PC-3 (cell line): ENCODE results near the gene ARV1. TPM values are rescaled to one million over a fixed set of nuclear protein-coding genes. Genes with fewer than 3 reads are reported as not detected.

Experiments
- ATAC-seq: fragments of 200-7000 bp; cut with Tn5 transposase; 2 replicates; pipeline ENCODE4 v1.9.1; 2020; ENCODE audit warnings: mild to moderate bottlenecking, moderate library complexity
- BruUV-seq: library from RNA; stranded (reverse); fragments of 400-500 nt; replicated peaks from 2 replicates; lab custom pipeline; 2021; lab: Mats Ljungman, UMichigan
- CTCF ChIA-PET: fragments of 300-600 bp; sonication (Branson Sonifier 250); formaldehyde crosslinking; loops from one replicate; lab custom pipeline; 2022; ENCODE audit warnings: antibody characterized with exemption; lab: Charles Lee
- POLR2A ChIA-PET: fragments of 300-600 bp; sonication (Branson Sonifier 250); formaldehyde crosslinking; loops from one replicate; lab custom pipeline; 2022; ENCODE audit warnings: antibody characterized with exemption; ENCODE audit not compliant: unreplicated experiment; lab: Charles Lee
- DNase-seq: peaks from one replicate; pipeline ENCODE4 v3.0.0-alpha.2; 2015
- H2AFZ ChIP-seq: fragments of 300-600 bp; sonication (generic); 2 replicates; pipeline ENCODE4 v1.6.0; 2016; ENCODE audit warnings: antibody characterized with exemption, low read length
- H3F3A ChIP-seq: fragments of 300-600 bp; sonication (generic); one replicate; pipeline ENCODE4 v1.6.0; 2017; ENCODE audit warnings: antibody characterized with exemption, low read length, control low read depth, mild to moderate bottlenecking; ENCODE audit not compliant: unreplicated experiment
- H3K27ac ChIP-seq: fragments of 300-600 bp; sonication (generic); 2 replicates; pipeline ENCODE4 v1.5.1; 2016; ENCODE audit warnings: mild to moderate bottlenecking, low read length
- H3K27me3 ChIP-seq: fragments of 300-600 bp; sonication (generic); 2 replicates; pipeline ENCODE4 v1.6.1; 2016; ENCODE audit warnings: low read length, mixed read lengths
- H3K36me3 ChIP-seq: fragments of 300-600 bp; sonication (generic); 2 replicates; pipeline ENCODE4 v1.6.1; 2016; ENCODE audit warnings: low read depth, mixed run types, low read length, mixed read lengths
- H3K4me1 ChIP-seq: fragments of 300-600 bp; sonication (generic); 2 replicates; pipeline ENCODE4 v1.5.1; 2016; ENCODE audit warnings: low read length; ENCODE audit not compliant: insufficient read depth
- H3K4me2 ChIP-seq: fragments of 300-600 bp; sonication (generic); 2 replicates; pipeline ENCODE4 v1.6.0; 2016; ENCODE audit warnings: low read length
- H3K4me3 ChIP-seq: fragments of 300-600 bp; sonication (generic); 2 replicates; pipeline ENCODE4 v1.5.1; 2016; ENCODE audit warnings: mild to moderate bottlenecking, low read length, mixed read lengths
- H3K79me2 ChIP-seq: fragments of 300-600 bp; sonication (generic); 2 replicates; pipeline ENCODE4 v1.6.1; 2017; ENCODE audit warnings: low read length, mixed read lengths
- H3K9ac ChIP-seq: fragments of 300-600 bp; sonication (generic); 2 replicates; pipeline ENCODE4 v1.6.0; 2016; ENCODE audit warnings: mild to moderate bottlenecking, low read length
- H3K9me2 ChIP-seq: fragments of 300-600 bp; sonication (generic); replicated peaks from 2 replicates; pipeline ENCODE4 v1.6.1; 2016; ENCODE audit warnings: mixed run types, low read length, mixed read lengths
- H3K9me3 ChIP-seq: fragments of 300-600 bp; sonication (generic); 2 replicates; pipeline ENCODE4 v1.6.1; 2016; ENCODE audit warnings: low read length, mixed read lengths
- H4K20me1 ChIP-seq: fragments of 300-600 bp; sonication (generic); 2 replicates; pipeline ENCODE4 v1.6.1; 2016; ENCODE audit warnings: low read length, mixed read lengths
- EZH2 ChIP-seq: fragments of 300-600 bp; sonication (generic); IDR thresholded peaks from one replicate; pipeline ENCODE4 v1.6.1; 2017; ENCODE audit warnings: antibody characterized with exemption, mild to moderate bottlenecking, low read length; ENCODE audit not compliant: unreplicated experiment
- EZH2phosphoT487 ChIP-seq: fragments of 300-600 bp; sonication (generic); IDR thresholded peaks from 2 replicates; pipeline ENCODE4 v1.6.1; 2018; ENCODE audit warnings: mild to moderate bottlenecking, antibody characterized with exemption, low read length, borderline replicate concordance
- intact Hi-C: fragments of 100-400 bp; cut with micrococcal nuclease; formaldehyde crosslinking; loops from 2 replicates; pipeline ENCODE4 v1.9.0; 2023
- total RNA-seq: library from RNA; depleted of rRNA; stranded (reverse); fragments of >200 nt; gene quantifications from 2 replicates; pipeline ENCODE4 v1.2.3, GENCODE V29; 2014; rRNA removed
- TF ChIP-seq, protein P1 (sequence below): fragments of 300-600 bp; sonication (generic); conservative IDR thresholded peaks from 2 replicates; pipeline ENCODE4 v1.5.1; 2017; ENCODE audit warnings: antibody characterized with exemption, low read depth, mild to moderate bottlenecking, low read length

The ARV1 gene
- total RNA-seq, 1 experiment from 2014 or later = 30.6 TPM

DNA sequence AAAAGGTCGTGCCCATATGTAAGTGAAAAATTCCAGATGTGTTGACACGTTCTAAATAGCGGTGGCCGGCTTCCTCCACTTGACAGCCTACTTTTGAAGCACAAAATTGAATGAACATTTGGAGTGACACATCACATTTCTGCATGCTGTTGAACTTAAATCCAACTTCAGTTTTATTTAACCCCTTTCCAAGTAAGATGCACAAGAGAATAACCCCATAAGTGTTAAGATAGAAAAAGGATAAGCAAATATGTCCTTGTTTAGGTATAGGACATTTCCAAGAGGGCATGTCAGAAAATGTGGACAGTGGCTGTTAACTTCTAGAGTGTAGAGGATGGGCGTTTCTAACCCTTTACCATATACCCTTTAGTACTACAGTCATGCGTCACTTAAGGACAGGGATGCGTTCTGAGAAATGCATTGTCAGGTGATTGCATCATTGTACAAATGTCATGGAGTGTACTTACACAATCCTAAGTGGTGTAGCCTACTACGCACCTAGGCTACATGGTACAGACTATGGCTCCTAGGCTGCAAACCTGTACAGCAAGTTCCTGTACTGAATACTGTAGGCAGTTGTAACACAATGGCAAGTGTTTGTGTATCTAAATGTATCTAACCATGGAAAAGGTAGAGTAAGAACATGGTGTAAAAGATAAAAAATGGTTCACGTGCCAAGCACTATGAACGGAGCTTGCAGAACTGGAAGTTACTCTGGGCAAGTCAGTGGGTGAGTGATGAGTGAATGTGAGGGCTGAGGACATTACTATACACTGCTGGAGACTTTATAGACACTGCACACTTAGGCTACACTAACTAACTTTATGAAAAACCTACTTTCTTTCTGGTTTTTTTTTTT lies 70.5 kb downstream of the ARV1 start:
- no peaks in the 10 kb centered on the region for H3K9me3 ChIP-seq
- H3K27me3 ChIP-seq = peaks cover 20% of the 10 kb centered on the region
- CTCF ChIA-PET = no interaction called here
- no peak overlapping the region for H3K4me3 ChIP-seq
- peaks cover 9% of the 10 kb centered on the region for H3K4me1 ChIP-seq
- DNase-seq (no peak), ATAC-seq (no peak)
- H3K9me2 ChIP-seq = no peaks in the 10 kb centered on the region
- no peak overlapping the region for H3K27ac ChIP-seq
- TF ChIP-seq EZH2phosphoT487 (no peak), EZH2 (no peak)
- TF ChIP-seq, protein P1, sequence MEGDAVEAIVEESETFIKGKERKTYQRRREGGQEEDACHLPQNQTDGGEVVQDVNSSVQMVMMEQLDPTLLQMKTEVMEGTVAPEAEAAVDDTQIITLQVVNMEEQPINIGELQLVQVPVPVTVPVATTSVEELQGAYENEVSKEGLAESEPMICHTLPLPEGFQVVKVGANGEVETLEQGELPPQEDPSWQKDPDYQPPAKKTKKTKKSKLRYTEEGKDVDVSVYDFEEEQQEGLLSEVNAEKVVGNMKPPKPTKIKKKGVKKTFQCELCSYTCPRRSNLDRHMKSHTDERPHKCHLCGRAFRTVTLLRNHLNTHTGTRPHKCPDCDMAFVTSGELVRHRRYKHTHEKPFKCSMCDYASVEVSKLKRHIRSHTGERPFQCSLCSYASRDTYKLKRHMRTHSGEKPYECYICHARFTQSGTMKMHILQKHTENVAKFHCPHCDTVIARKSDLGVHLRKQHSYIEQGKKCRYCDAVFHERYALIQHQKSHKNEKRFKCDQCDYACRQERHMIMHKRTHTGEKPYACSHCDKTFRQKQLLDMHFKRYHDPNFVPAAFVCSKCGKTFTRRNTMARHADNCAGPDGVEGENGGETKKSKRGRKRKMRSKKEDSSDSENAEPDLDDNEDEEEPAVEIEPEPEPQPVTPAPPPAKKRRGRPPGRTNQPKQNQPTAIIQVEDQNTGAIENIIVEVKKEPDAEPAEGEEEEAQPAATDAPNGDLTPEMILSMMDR = no peak
- intact Hi-C loops = no loop called here
- no peak overlapping the region for H2AFZ ChIP-seq
- H3K36me3 ChIP-seq = no peaks in the 10 kb centered on the region
- POLR2A ChIA-PET = no interaction called here
- no peaks in the 10 kb centered on the region for H4K20me1 ChIP-seq
- H3K4me2 ChIP-seq = no peak overlapping the region
- H3K9ac ChIP-seq = no peak overlapping the region
- H3K79me2 ChIP-seq = no peaks in the 10 kb centered on the region
- no TSS peak for BruUV-seq
- no peaks in the 10 kb centered on the region for H3F3A ChIP-seq

Other genes with a start within 250 kb of the ARV1 start
- not detected in 2 replicates for gene CAPN9, start 231.7 kb upstream of the ARV1 start, total RNA-seq
- gene C1orf198, start 110.6 kb upstream of the ARV1 start, total RNA-seq = 24.5 and 24.8 TPM in 2 replicates
- 17.0 and 20.2 TPM in 2 replicates for gene TTC13, start 233 bp upstream of the ARV1 start, total RNA-seq
- 7.5 and 12.4 TPM in 2 replicates for gene FAM89A, start 61.2 kb downstream of the ARV1 start, total RNA-seq
- not detected in 2 replicates for gene TRIM67, start 183.0 kb downstream of the ARV1 start, total RNA-seq